Body of pancreas (tissue), 4 donors: ENCODE data around the gene CADPS. TPM values are rescaled to one million over a fixed set of nuclear protein-coding genes. Genes with fewer than 3 reads are reported as not detected.

Source experiments
- ATAC-seq: fragments of 150-250 bp; one replicate; pipeline ENCODE4 v1.9.1; 2016
- DNase-seq, 4 donors: peaks; one replicate each; pipeline ENCODE4 v3.0.0-alpha.2; 2019
- H3K27ac ChIP-seq, 4 donors: fragments of 200-600 bp; sonication (generic); 1 replicate in 3 of 4; 2 replicates in 1 of 4; pipeline versions ENCODE4 v1.5.1 to v1.6.1; 2016 to 2019; ENCODE audit warnings: mild to moderate bottlenecking in 1 of 4, mixed read lengths in 1 of 4, moderate library complexity in 1 of 4
- H3K27me3 ChIP-seq, 2 donors: fragments of 200-600 bp; sonication (generic); one replicate each; pipeline ENCODE4 v1.6.0; 2016; ENCODE audit warnings: mild to moderate bottlenecking in 1 of 2
- H3K36me3 ChIP-seq, 2 donors: fragments of 200-600 bp; sonication (generic); replicated peaks in 1 of 2; 2 replicates each; pipeline ENCODE4 v1.5.1; 2016; ENCODE audit warnings: low read depth in 2 of 2; ENCODE audit not compliant: insufficient read depth in 1 of 2
- H3K4me1 ChIP-seq: fragments of 200-600 bp; sonication (generic); one replicate; pipeline ENCODE4 v1.6.0; 2016
- H3K4me3 ChIP-seq, 2 donors: fragments of 200-600 bp; sonication (generic); 1 replicate in 1 of 2; 2 replicates in 1 of 2; pipeline ENCODE4 v1.5.1; 2016 to 2019
- H3K9me3 ChIP-seq, 3 donors: fragments of 200-600 bp; sonication (generic); 1 replicate in 2 of 3; 2 replicates in 1 of 3; pipeline ENCODE4 v1.5.1; 2016
- CTCF ChIP-seq, 7 experiments: fragments of 450-650 bp in 4 of 7; fragments of 200-600 bp in 3 of 7; sonication (generic) in 3 of 7; IDR thresholded peaks; one replicate each; pipeline ENCODE4 v1.5.1; 2016 to 2019; ENCODE audit warnings: antibody characterized with exemption in 7 of 7
- POLR2A ChIP-seq, 3 donors: fragments of 450-650 bp; IDR thresholded peaks; one replicate each; pipeline ENCODE4 v1.6.1; 2016; ENCODE audit warnings: antibody characterized with exemption in 3 of 3, mild to moderate bottlenecking in 2 of 3
- WGBS, 2 donors: methylation state at CpG; one replicate each; pipeline ENCODE4 v1.1.5; 2017; 5-methylcytosine and 5-hydroxymethylcytosine counted together
- intact Hi-C: fragments of 100-400 bp; cut with DNase I; formaldehyde crosslinking; loops from one replicate; pipeline ENCODE4 v1.15.1; 2023
- total RNA-seq, 2 donors: library from RNA; depleted of rRNA; stranded (reverse); fragments of >200 nt; gene quantifications; one replicate each; pipeline ENCODE4 v1.1.0, GENCODE V29; 2016

CADPS gene
- total RNA-seq, 2 donors from 2014 or later: 22.1 to 67.6 TPM

- Histone ChIP-seq H3K27ac (no peak overlapping the region), H3K4me1 (no peaks in the 10 kb centered on the region), H3K27me3 (no peaks in the 10 kb centered on the region), H3K4me3 (no peak overlapping the region), H3K36me3 (no peaks in the 10 kb centered on the region), H3K9me3 (no peaks in the 10 kb centered on the region)
- ATAC-seq (no peak), DNase-seq (no peak)
- 62 to 68% methylated on average over 3 of the region's 3 CpGs for WGBS, 2 donors
- intact Hi-C loops: no loop called here
- no peak for TF ChIP-seq POLR2A (IDR thresholded peaks at IDR 0.05)
- TF ChIP-seq CTCF (IDR thresholded peaks at IDR 0.05): no peak
Measured at GRCh38 chr3:62737449-62737848, 137.8 kb downstream of the CADPS start.

- no peak overlapping the region for H3K4me3 ChIP-seq
- no peak for DNase-seq
- ATAC-seq: no peak
- no peaks in the 10 kb centered on the region for H3K9me3 ChIP-seq
- intact Hi-C loops: no loop called here
- H3K4me1 ChIP-seq: no peaks in the 10 kb centered on the region
- TF ChIP-seq POLR2A (IDR thresholded peaks at IDR 0.05): no peak
- TF ChIP-seq CTCF (IDR thresholded peaks at IDR 0.05): no peak
- no peaks in the 10 kb centered on the region for H3K27me3 ChIP-seq
- H3K36me3 ChIP-seq: no peaks in the 10 kb centered on the region
- no peak overlapping the region for H3K27ac ChIP-seq
- 89 to 91% methylated on average over 1 of the region's 1 CpG for WGBS, 2 donors
Measured at GRCh38 chr3:62735510-62735909, 139.7 kb downstream of the CADPS start.

GRCh38 chr3:62732183-62732904, 142.9 kb downstream of the CADPS start:
- H3K9me3 ChIP-seq: no peaks in the 10 kb centered on the region
- no peak for DNase-seq
- 77 to 85% methylated on average over 5 of the region's 5 CpGs for WGBS, 2 donors
- TF ChIP-seq CTCF (IDR thresholded peaks at IDR 0.05) (no peak), POLR2A (IDR thresholded peaks at IDR 0.05) (no peak)
- ATAC-seq: no peak
- H3K4me1 ChIP-seq: no peaks in the 10 kb centered on the region
- no peak overlapping the region for H3K4me3 ChIP-seq
- H3K27ac ChIP-seq: no peak overlapping the region
- intact Hi-C loops: no loop called here
- no peaks in the 10 kb centered on the region for H3K27me3 ChIP-seq
- H3K36me3 ChIP-seq: no peaks in the 10 kb centered on the region

GRCh38 chr3:62727981-62728380, 147.2 kb downstream of the CADPS start:
- Histone ChIP-seq H3K4me3 (no peak overlapping the region), H3K4me1 (no peaks in the 10 kb centered on the region), H3K27me3 (no peaks in the 10 kb centered on the region), H3K9me3 (no peaks in the 10 kb centered on the region), H3K27ac (no peak overlapping the region), H3K36me3 (no peaks in the 10 kb centered on the region)
- DNase-seq (no peak), ATAC-seq (no peak)
- TF ChIP-seq CTCF (IDR thresholded peaks at IDR 0.05) (no peak), POLR2A (IDR thresholded peaks at IDR 0.05) (no peak)
- intact Hi-C loops: no loop called here
- WGBS, 2 donors: 56 to 91% methylated on average over 5 of the region's 5 CpGs

GRCh38 chr3:62727536-62727935, 147.7 kb downstream of the CADPS start:
- Histone ChIP-seq H3K4me1 (no peaks in the 10 kb centered on the region), H3K27me3 (no peaks in the 10 kb centered on the region), H3K9me3 (no peaks in the 10 kb centered on the region), H3K27ac (no peak overlapping the region), H3K36me3 (no peaks in the 10 kb centered on the region), H3K4me3 (no peak overlapping the region)
- DNase-seq (no peak), ATAC-seq (no peak)
- WGBS, 2 donors: 0 to 100% methylated on average over 1 of the region's 1 CpG
- intact Hi-C loops: no loop called here
- TF ChIP-seq CTCF (IDR thresholded peaks at IDR 0.05) (no peak), POLR2A (IDR thresholded peaks at IDR 0.05) (no peak)
